IPS-15b (cell line): ENCODE results near the gene PCNT.

Source experiments
- H3K27me3 ChIP-seq: one replicate; pipeline ENCODE4 v1.6.1; 2013; ENCODE audit warnings: low read length; ENCODE audit not compliant: control insufficient read depth, insufficient read depth
- H3K36me3 ChIP-seq: one replicate; pipeline ENCODE4 v1.6.1; 2013; ENCODE audit warnings: low read length; ENCODE audit not compliant: control insufficient read depth, insufficient read depth
- H3K4me1 ChIP-seq: one replicate; pipeline ENCODE4 v1.6.1; 2013; ENCODE audit warnings: mild to moderate bottlenecking, low read length; ENCODE audit not compliant: control insufficient read depth, insufficient read depth
- H3K4me3 ChIP-seq: one replicate; pipeline ENCODE4 v1.5.1; 2013; ENCODE audit warnings: low read depth, low read length
- H3K9ac ChIP-seq: one replicate; pipeline ENCODE4 v1.6.1; 2013; ENCODE audit warnings: low read depth, mild to moderate bottlenecking, low read length
- H3K9me3 ChIP-seq: one replicate; pipeline ENCODE4 v1.6.1; 2013; ENCODE audit warnings: mild to moderate bottlenecking, low read length; ENCODE audit not compliant: control insufficient read depth, insufficient read depth

The PCNT gene

DNA sequence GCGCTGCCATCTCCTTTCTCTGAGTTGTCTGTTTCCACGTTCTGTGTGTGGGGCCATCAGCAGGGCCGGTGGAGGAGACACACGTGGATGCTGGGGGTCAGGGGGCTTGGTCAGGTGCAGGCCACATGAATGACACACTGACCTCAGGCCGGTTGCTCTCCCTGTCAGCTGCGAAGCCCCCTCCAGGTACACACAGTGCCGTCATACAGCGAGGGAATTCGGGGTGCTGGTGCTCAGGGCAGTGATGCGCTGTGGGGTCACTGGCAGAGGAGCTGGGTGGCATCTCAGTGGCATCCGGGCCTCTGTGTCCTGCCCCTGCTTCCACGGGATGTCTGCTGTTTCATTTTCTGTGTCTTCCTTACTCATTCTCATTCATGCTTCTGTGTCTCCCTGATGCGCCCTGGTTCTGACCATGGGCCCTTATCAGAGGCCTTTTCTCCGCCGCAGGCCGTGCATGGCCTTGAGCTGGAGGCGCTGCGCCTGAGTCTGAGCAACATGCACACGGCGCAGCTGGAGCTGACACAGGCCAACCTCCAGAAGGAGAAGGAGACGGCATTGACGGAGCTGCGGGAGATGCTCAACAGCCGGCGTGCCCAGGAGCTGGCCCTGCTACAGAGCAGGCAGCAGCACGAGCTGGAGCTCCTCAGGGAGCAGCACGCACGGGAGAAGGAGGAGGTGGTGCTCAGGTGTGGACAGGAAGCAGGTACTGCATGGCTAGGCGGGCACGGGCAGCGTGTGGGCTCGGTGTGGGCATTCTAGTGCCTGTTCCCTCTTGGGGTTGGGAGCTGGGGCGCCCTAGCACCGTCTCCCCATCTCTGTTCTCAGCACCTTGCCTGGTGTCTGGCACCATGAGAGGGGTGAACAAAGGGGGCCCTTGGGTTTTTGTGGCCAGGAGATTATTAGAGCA lies 22.6 kb downstream of the PCNT start:
- H3K27me3 ChIP-seq = no peaks in the 10 kb centered on the region
- no peak overlapping the region for H3K4me3 ChIP-seq
- no peak overlapping the region for H3K9ac ChIP-seq
- H3K36me3 ChIP-seq = peaks cover 53% of the 10 kb centered on the region
- H3K9me3 ChIP-seq = no peaks in the 10 kb centered on the region
- no peaks in the 10 kb centered on the region for H3K4me1 ChIP-seq

DNA sequence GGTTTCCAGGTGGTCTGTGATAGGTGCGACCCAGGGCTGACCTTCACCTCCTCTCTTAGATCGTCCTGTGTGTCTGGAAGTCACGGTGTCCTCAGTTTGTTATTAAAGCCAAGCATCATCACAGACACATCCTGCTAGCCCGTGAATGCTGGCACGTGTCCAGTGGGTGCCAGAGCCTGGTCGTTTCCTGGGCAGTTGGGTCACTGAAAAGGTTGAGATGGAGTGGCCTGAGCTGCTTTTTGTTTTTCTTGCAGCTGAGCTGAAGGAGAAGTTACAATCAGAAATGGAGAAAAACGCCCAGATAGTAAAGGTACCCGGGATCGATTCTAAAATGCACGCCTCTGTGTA lies 23.2 kb downstream of the PCNT start:
- Histone ChIP-seq H3K4me3 (no peak overlapping the region), H3K36me3 (peaks cover 59% of the 10 kb centered on the region), H3K27me3 (no peaks in the 10 kb centered on the region), H3K4me1 (no peaks in the 10 kb centered on the region), H3K9ac (no peak overlapping the region), H3K9me3 (no peaks in the 10 kb centered on the region)

- H3K4me1 ChIP-seq = no peaks in the 10 kb centered on the region
- no peak overlapping the region for H3K9ac ChIP-seq
- H3K36me3 ChIP-seq = peaks cover 66% of the 10 kb centered on the region
Measured at GRCh38 chr21:46347791-46348381, 23.9 kb downstream of the PCNT start.

GRCh38 chr21:46349134-46349760 lies 25.3 kb downstream of the PCNT start:
- no peaks in the 10 kb centered on the region for H3K9me3 ChIP-seq
- H3K4me3 ChIP-seq = no peak overlapping the region
- H3K4me1 ChIP-seq = no peaks in the 10 kb centered on the region
- H3K36me3 ChIP-seq = peaks cover 80% of the 10 kb centered on the region
- H3K27me3 ChIP-seq = no peaks in the 10 kb centered on the region
- H3K9ac ChIP-seq = no peak overlapping the region

More at GRCh38 chr21:46347791-46348381, 23.9 kb downstream of the PCNT start:
- Histone ChIP-seq H3K4me3 (no peak overlapping the region), H3K27me3 (no peaks in the 10 kb centered on the region), H3K9me3 (no peaks in the 10 kb centered on the region)

DNA sequence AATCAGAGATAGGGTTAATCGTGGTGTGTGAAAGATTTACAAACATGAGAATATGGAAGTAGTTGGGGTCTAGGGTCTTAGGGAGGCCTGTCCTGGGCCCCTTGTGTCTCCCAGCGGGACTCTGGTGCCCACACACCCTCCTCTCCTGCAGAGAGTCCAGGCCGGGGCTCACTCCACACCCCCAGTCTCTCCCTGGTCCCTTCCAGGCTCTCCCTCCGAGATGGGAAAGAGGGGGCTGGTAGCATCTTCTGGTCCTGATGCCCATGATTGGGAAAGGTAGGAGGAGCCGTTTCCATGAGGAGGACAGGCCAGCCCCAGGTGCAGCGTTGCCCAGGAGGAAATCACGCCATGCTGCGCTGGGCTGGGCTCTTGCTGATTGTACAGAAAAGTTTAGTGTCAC lies 26.6 kb downstream of the PCNT start:
- no peaks in the 10 kb centered on the region for H3K4me1 ChIP-seq
- H3K9ac ChIP-seq = no peak overlapping the region
- H3K4me3 ChIP-seq = no peak overlapping the region
- peaks cover 92% of the 10 kb centered on the region for H3K36me3 ChIP-seq
- H3K9me3 ChIP-seq = no peaks in the 10 kb centered on the region
- H3K27me3 ChIP-seq = no peaks in the 10 kb centered on the region

DNA sequence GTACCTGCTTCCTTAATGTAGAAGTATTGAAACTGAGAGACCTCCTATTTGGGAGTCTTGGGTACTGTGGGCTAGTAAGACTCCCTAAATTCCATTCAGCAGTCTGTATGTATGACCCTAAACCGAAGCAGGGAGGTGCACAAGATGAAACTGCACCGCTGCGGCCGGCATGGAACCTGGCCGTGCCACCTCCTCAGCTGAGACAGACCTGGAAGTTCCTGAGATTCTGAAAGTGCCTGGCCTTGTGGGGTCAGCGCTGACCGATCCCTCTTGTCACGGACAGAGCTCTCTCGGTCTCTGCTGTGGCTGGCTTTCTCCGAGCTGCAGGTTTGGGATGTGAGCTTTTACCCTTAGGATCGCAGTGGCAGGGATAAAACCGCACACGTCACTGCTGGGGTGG lies 27.0 kb downstream of the PCNT start:
- H3K9me3 ChIP-seq = no peaks in the 10 kb centered on the region
- H3K27me3 ChIP-seq = no peaks in the 10 kb centered on the region
- H3K9ac ChIP-seq = no peak overlapping the region
- no peaks in the 10 kb centered on the region for H3K4me1 ChIP-seq
- H3K4me3 ChIP-seq = no peak overlapping the region
- H3K36me3 ChIP-seq = peaks cover 91% of the 10 kb centered on the region

DNA sequence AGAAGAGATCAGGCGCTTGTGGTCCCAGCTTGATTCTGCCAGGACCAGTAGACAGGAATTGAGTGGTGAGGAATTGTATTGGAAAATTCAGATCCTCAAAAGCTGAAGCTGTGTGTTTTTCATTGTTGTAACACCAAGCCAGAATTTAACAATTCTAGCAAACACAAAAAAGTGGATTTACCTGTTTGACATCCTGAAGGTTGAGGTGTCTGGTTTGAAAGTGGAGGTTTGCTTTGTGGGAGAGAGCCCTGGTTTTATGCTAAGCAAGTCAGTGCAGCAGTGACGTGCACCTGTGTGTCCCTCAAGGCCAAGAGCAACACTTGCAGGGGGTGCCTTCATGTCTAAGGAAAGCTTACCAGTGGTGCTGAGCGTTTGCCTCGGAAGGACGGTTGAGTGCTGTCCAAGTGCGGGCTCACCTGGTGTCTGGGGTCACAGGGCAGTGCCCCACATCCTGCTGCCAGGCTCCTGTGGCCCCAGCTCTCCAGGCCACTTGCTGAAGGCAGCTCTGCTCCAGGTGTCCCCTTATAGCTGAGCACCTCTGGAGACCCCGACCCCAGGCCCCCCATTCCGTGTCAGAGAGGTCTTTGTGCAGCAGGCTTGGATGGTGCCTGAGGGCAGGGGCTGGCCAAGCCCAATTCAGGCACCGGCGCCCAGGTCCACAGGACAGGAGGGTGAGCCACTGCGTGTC lies 27.7 kb downstream of the PCNT start:
- no peaks in the 10 kb centered on the region for H3K27me3 ChIP-seq
- peaks cover 91% of the 10 kb centered on the region for H3K36me3 ChIP-seq
- H3K4me1 ChIP-seq = no peaks in the 10 kb centered on the region
- no peaks in the 10 kb centered on the region for H3K9me3 ChIP-seq
- no peak overlapping the region for H3K9ac ChIP-seq
- H3K4me3 ChIP-seq = no peak overlapping the region

DNA sequence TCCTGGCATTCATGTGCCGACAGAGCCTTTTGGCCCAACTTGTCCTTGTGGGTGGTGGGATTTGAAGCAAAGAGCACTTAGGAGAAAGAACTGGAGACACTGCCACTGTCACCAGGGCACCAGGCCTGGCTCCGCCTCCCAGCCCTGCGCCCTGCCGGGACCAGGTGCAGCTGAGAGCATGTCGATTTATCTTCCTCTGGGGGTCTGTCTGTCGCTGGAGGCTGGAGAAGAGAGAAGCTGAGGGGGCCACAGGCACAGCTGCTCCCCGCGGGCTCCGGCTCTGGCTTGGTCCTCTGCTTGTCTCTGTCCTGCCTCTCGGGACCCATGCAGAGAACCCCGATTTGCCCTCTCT lies 28.2 kb downstream of the PCNT start:
- H3K27me3 ChIP-seq = no peaks in the 10 kb centered on the region
- no peak overlapping the region for H3K9ac ChIP-seq
- no peaks in the 10 kb centered on the region for H3K9me3 ChIP-seq
- H3K4me3 ChIP-seq = no peak overlapping the region
- H3K36me3 ChIP-seq = peaks cover 91% of the 10 kb centered on the region
- H3K4me1 ChIP-seq = no peaks in the 10 kb centered on the region

DNA sequence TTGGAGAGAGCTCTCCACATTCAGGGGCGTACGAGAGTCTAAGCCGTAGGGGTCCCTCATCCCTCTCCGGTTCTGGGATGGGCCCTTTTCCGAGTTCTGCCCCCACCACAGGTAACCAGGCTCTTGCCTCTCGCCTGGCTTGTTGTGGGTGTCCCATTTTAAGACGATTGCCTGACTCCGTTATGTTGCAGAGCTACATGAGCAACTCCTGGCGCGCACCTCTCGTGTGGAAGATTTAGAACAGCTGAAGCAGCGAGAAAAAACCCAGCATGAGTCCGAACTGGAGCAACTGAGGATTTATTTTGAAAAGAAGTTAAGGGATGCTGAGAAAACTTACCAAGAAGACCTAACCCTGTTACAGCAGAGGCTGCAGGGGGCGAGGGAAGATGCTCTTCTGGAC lies 29.0 kb downstream of the PCNT start:
- H3K4me3 ChIP-seq = no peak overlapping the region
- H3K4me1 ChIP-seq = no peaks in the 10 kb centered on the region
- no peaks in the 10 kb centered on the region for H3K9me3 ChIP-seq
- H3K27me3 ChIP-seq = no peaks in the 10 kb centered on the region
- H3K9ac ChIP-seq = no peak overlapping the region
- H3K36me3 ChIP-seq = peaks cover 91% of the 10 kb centered on the region

DNA sequence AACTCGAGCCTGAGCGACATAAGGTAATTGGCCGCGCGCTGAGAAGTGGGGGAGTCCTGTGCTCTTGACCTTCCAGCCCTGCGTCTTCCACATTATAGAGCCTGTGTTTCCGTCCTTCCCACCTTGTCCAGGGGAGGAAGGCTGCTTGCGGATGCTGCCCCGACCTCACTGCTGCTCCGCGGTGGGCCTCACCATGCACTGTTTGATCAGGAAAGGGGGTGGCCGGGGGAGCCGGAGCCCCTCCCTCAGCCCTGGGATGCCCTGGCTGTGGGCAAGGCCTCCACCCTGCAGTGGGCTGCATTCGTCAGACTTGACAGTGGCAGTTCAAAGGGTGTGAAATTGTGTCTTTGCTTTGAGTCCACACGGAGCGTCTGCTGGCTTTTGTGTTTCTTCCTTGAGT lies 30.1 kb downstream of the PCNT start:
- H3K9me3 ChIP-seq = no peaks in the 10 kb centered on the region
- no peaks in the 10 kb centered on the region for H3K27me3 ChIP-seq
- H3K4me1 ChIP-seq = no peaks in the 10 kb centered on the region
- H3K36me3 ChIP-seq = peaks cover 90% of the 10 kb centered on the region
- no peak overlapping the region for H3K4me3 ChIP-seq
- no peak overlapping the region for H3K9ac ChIP-seq

- H3K4me3 ChIP-seq = no peak overlapping the region
- no peak overlapping the region for H3K9ac ChIP-seq
- peaks cover 86% of the 10 kb centered on the region for H3K36me3 ChIP-seq
- no peaks in the 10 kb centered on the region for H3K9me3 ChIP-seq
- H3K27me3 ChIP-seq = no peaks in the 10 kb centered on the region
- H3K4me1 ChIP-seq = no peaks in the 10 kb centered on the region
Measured at GRCh38 chr21:46354518-46354917, 30.6 kb downstream of the PCNT start.
